ENCODE data around the gene KIAA1671.

The KIAA1671 gene

DNA sequence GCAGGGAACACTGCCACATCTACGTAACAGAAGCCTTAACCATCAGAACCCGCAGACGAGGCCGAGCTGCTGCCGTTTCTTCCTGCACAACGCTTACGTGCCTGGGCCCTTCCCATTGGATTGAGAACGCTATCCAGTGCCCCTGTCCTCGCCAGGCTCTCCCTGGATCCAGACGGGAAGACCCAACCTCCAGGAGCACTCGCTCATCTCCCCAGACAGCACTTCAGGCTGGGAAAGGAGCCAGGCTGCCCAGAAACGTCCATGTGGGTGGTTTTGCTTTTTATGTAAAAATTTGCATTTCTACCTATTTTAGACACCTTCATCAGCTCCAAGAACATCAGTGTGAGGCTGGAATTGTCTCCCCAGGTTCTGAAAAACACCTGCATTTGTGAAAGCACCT, 239.9 kb downstream of the KIAA1671 start:
- no peaks in the 10 kb centered on the region for H3K36me3 ChIP-seq (ENCODE audit: insufficient read depth)
- H3K27ac ChIP-seq = no peak overlapping the region
- H3K4me3 ChIP-seq (IDR thresholded peaks at IDR 0.05; ENCODE audit: insufficient read depth, low read depth, low read length) = no peak overlapping the region
- no peaks in the 10 kb centered on the region for H3K27me3 ChIP-seq (ENCODE audit: insufficient read depth, low read depth)
- H3K9ac ChIP-seq = no peak overlapping the region
- H3K79me2 ChIP-seq (ENCODE audit: insufficient read depth, low read depth) = no peaks in the 10 kb centered on the region
- TF ChIP-seq, protein P1, sequence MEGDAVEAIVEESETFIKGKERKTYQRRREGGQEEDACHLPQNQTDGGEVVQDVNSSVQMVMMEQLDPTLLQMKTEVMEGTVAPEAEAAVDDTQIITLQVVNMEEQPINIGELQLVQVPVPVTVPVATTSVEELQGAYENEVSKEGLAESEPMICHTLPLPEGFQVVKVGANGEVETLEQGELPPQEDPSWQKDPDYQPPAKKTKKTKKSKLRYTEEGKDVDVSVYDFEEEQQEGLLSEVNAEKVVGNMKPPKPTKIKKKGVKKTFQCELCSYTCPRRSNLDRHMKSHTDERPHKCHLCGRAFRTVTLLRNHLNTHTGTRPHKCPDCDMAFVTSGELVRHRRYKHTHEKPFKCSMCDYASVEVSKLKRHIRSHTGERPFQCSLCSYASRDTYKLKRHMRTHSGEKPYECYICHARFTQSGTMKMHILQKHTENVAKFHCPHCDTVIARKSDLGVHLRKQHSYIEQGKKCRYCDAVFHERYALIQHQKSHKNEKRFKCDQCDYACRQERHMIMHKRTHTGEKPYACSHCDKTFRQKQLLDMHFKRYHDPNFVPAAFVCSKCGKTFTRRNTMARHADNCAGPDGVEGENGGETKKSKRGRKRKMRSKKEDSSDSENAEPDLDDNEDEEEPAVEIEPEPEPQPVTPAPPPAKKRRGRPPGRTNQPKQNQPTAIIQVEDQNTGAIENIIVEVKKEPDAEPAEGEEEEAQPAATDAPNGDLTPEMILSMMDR (conservative IDR thresholded peaks at IDR 0.05; ENCODE audit: low read depth, low read length) = no peak
- H2AFZ ChIP-seq (ENCODE audit: low read depth) = no peak overlapping the region
- no peaks in the 10 kb centered on the region for H4K20me1 ChIP-seq (ENCODE audit: insufficient read depth)
- H3K4me1 ChIP-seq (ENCODE audit: low read depth, poor library complexity, severe bottlenecking) = no peaks in the 10 kb centered on the region
- H3K4me2 ChIP-seq = no peak overlapping the region

DNA sequence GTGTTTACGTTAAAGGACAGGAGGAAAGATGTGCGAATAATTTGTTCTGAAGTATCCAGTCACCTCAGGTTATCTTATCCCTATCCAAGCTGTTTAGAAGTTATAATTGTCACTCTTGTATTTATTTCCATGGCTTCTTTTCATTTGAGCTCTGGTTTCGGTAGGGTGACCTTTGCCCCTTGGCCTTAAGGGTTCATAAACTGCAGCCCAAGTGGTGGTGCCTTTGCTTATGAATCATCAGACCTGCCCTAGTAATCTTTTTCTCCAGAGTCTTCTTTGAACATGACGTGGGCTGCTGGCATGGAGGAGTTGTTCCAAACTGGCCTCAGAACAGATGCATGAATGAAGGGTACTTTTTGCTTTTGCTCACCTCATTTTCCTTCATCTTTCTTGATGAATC, 240.6 kb downstream of the KIAA1671 start:
- Histone ChIP-seq H3K27me3 (ENCODE audit: insufficient read depth, low read depth) (no peaks in the 10 kb centered on the region), H3K4me2 (no peak overlapping the region), H3K4me1 (ENCODE audit: low read depth, poor library complexity, severe bottlenecking) (no peaks in the 10 kb centered on the region), H4K20me1 (ENCODE audit: insufficient read depth) (no peaks in the 10 kb centered on the region), H3K27ac (no peak overlapping the region), H2AFZ (ENCODE audit: low read depth) (no peak overlapping the region), H3K36me3 (ENCODE audit: insufficient read depth) (no peaks in the 10 kb centered on the region), H3K79me2 (ENCODE audit: insufficient read depth, low read depth) (no peaks in the 10 kb centered on the region), H3K4me3 (IDR thresholded peaks at IDR 0.05; ENCODE audit: insufficient read depth, low read depth, low read length) (no peak overlapping the region), H3K9ac (no peak overlapping the region)
- TF ChIP-seq, protein P1 (conservative IDR thresholded peaks at IDR 0.05; ENCODE audit: low read depth, low read length) = no peak

DNA sequence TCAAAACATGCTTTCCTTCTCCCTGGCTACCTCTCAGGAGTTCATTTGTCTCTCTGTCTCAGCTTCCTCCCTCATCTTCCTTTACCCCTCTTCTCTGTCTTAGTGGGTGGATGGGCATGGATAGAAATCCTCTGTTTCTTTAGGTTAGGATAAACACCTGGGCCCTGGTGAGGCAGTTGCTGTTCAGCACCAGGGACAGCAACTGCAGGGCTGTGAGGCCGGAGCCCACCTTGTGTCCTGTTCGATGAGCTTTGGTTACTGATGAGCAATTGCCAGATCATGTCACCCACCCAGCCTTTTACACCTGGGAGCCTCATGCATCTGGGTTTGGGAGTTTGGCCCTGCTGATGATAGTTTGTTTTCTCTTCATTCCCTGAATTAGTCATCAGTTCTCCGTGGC, 241.0 kb downstream of the KIAA1671 start:
- Histone ChIP-seq H3K79me2 (ENCODE audit: insufficient read depth, low read depth) (no peaks in the 10 kb centered on the region), H3K27ac (no peak overlapping the region), H3K36me3 (ENCODE audit: insufficient read depth) (no peaks in the 10 kb centered on the region), H3K4me1 (ENCODE audit: low read depth, poor library complexity, severe bottlenecking) (no peaks in the 10 kb centered on the region), H3K9ac (no peak overlapping the region), H2AFZ (ENCODE audit: low read depth) (no peak overlapping the region), H3K4me2 (no peak overlapping the region), H3K4me3 (IDR thresholded peaks at IDR 0.05; ENCODE audit: insufficient read depth, low read depth, low read length) (no peak overlapping the region), H3K27me3 (ENCODE audit: insufficient read depth, low read depth) (no peaks in the 10 kb centered on the region), H4K20me1 (ENCODE audit: insufficient read depth) (no peaks in the 10 kb centered on the region)
- TF ChIP-seq, protein P1 (conservative IDR thresholded peaks at IDR 0.05; ENCODE audit: low read depth, low read length) = no peak

DNA sequence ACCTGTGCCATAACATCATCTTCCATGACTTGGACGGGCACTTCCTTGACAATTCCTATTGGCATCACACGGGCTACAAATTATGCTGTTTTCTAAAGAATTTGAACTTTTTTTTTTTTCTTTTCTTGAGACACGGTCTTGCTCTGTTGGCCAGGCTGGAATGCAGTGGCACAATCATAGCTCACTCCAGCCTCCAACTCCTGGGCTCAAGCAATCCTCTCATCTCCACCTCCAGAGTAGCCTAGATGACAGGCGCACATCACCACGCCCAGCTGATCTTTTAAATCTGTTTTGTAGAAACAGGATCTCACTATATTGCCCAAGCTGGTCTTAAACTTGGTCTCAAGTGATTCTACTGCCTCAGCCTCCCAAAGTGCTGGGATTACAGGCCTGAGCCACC, 243.8 kb downstream of the KIAA1671 start:
- TF ChIP-seq, protein P1 (conservative IDR thresholded peaks at IDR 0.05; ENCODE audit: low read depth, low read length) = no peak
- Histone ChIP-seq H3K27me3 (ENCODE audit: insufficient read depth, low read depth) (no peaks in the 10 kb centered on the region), H3K79me2 (ENCODE audit: insufficient read depth, low read depth) (no peaks in the 10 kb centered on the region), H4K20me1 (ENCODE audit: insufficient read depth) (no peaks in the 10 kb centered on the region), H3K27ac (no peak overlapping the region), H3K4me2 (no peak overlapping the region), H3K36me3 (ENCODE audit: insufficient read depth) (no peaks in the 10 kb centered on the region), H2AFZ (ENCODE audit: low read depth) (no peak overlapping the region), H3K4me3 (IDR thresholded peaks at IDR 0.05; ENCODE audit: insufficient read depth, low read depth, low read length) (no peak overlapping the region), H3K4me1 (ENCODE audit: low read depth, poor library complexity, severe bottlenecking) (no peaks in the 10 kb centered on the region), H3K9ac (no peak overlapping the region)

All from KMS-11 (cell line).